Erythroblast (primary cell): Measurements from ENCODE around the gene PIK3R1.

Experiments used
- DNase-seq, 2 experiments: peaks; one replicate each; lab custom pipeline; 2025; lab: John Stamatoyannopoulos, UW
- GATA1 ChIP-seq: IDR thresholded peaks from 2 replicates; pipeline ENCODE4 v1.6.1; 2011; ENCODE audit warnings: low read depth, mild to moderate bottlenecking, control low read depth, low read length, moderate library complexity
- POLR2A ChIP-seq: IDR thresholded peaks from 2 replicates; pipeline ENCODE4 v1.6.1; 2011; ENCODE audit warnings: mild to moderate bottlenecking, low read length

The PIK3R1 gene

DNA sequence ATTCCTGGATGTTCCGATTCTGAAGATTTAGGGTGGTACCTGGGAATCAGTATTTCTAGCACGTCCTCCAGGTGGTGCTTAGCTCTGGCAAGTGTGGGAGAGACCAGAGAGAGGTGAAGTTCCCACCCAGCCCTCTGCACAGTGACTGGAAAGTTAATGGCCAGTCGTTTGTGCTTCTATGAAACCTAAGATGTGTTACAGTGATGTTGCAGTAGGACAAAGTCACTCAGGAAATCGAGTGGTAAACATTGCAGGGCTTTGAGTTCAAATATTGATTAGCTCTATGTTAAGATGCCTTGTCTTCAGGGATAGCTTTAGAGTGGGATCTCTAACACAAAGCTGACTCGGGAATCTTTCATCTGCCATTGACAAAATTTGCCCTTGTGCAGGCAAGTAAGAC is 55.6 kb downstream of the PIK3R1 start:
- TF ChIP-seq GATA1 (no peak), POLR2A (no peak)
- DNase-seq: no peak

DNA sequence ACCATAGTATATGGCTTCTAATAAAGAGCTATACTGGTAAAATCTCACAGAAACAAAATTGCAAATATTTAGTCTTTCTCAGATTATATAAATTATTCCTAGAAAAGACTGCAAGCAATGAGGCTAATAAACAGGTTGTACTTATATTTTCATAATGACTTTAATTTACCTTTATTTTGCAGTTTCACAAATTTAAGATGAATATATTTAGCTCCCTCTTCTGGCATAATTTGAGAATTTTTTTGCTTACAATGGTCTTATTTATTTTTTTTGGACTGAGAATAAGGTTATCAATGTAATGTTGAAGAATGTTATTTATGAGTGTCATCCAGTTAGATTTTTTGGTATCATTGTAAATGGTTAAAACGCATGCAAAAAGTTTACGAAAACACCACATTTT is 56.7 kb downstream of the PIK3R1 start:
- TF ChIP-seq GATA1: no peak
- TF ChIP-seq POLR2A: no peak
- peak; percentile 30 to 58 for DNase-seq

DNA sequence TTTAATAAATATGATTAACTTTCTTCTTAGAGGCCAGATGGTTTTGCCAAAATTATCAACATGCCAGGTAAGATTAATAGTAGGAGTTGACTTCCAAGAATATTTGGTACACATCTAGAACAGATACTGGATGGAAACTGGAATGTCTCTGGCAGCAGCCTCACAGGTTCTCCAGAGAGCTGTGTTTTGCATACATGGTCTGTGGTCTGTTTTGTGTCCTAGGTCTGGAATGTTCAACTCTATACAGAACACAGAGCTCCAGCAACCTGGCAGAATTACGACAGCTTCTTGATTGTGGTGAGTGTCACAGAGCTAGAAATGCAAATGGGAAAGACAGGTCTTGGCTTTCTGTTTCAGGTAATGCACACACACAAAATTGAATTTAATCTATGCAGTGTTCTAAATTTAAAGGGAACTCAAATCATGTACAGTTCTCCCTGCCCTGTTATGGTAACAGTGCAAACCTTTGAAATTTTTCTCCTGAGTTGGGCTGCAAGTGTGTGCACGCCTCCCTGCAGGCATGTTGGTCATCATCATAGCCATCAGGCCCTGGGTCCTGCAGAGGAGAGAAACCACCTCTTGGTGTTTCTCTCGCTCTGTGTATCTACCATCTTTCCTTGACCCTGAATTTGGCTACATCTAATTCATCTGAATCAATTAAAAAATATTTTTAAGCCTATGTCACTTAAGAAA is 58.3 kb downstream of the PIK3R1 start:
- DNase-seq: no peak
- TF ChIP-seq POLR2A: no peak
- TF ChIP-seq GATA1: no peak

DNA sequence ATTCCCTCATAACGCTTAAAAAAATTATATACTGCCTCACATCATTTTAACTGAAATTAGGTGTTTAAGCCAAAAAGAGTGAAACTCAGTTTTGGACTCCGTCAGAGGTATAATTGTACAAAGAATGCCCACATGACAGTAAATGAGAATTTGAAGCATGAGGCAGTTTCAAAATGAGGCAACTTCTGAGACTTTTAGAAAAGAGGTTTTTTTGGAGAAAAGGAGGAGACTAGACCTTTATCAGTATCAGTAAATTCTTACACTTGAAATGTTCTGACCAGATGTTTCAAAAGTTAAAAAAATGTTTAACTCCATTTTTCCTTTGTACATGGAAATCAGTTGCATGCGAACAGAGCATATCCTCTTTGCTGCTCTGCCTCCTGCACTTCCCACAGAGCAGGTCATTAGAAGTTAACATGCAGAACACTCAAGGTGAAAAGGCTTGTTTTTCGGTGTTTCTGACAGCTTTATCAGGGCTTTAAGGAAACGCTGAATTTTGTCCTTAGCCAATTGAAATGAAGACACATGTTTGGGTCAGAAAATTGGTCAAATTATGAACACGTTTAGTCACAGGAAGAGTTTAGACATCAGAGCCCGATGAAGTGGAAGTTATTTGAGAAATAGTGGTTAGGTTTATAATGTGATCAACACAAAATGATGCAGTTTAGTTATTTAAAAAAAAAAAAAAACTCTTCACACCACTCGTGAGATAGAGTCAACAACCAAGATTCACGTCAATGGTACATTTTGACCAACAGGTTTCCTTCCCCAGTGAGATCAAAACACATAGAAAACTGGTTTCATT is 59.5 kb downstream of the PIK3R1 start:
- DNase-seq: no peak
- TF ChIP-seq GATA1: no peak
- TF ChIP-seq POLR2A: no peak

DNA sequence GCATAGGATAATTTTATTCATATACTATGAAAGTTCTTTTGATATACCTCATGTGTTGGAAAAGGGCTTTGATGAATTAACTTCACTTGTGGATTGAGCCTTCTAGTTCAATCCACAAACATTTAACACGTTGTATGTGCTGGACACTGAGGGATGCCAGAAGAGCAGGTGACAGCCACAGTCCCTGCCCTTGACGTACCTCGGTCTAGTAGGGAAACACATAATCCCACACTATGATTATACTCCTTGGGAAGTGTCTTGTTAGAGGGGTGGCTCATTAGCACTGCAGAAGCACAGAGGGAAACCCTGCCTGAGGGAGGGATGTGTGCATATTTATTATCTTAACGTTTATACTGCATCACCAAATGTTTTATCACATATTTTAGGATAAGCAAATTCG is 61.2 kb downstream of the PIK3R1 start:
- TF ChIP-seq POLR2A: no peak
- no peak for TF ChIP-seq GATA1

DNA sequence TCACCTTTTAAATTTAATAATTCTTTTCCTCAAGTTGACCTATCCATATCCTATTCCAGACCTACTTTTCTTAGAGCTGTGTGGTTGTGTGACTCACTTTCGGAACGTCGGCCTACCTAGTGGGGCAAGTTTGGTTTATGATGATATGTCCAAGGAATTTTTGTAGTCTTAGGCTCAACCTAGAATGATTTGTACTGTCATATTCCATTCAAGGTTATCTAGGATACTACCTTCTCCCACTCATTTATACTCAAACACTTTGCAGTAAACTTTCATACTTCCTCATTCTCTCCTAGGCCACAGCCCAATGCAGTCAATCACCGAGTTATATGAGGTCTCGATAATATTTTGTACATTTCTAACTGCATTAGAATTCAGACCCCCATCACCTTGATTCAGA is 61.9 kb downstream of the PIK3R1 start:
- TF ChIP-seq POLR2A: no peak
- no peak for TF ChIP-seq GATA1
- DNase-seq: no peak

More for the DNA sequence above, 61.2 kb downstream of the PIK3R1 start:
- no peak for DNase-seq

DNA sequence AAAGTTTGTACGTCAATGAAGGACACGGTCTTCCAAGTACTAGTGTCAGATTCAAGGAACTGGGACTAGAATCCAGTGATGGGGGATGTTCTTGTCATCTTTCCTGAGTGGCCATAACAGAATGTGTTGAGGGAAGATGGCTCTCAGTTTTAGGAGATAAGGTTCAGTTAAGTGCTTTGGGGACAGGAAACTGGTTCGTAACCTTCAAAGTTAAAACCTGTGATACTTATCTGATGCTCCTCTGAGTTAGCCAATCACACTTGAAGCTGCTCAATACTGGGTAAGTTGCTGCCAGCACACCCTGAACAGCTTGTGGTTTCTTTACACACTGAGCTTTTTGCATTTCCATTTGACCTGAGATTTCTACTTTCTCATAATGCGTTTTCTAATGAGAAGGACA is 64.4 kb downstream of the PIK3R1 start:
- TF ChIP-seq POLR2A: no peak
- no peak for TF ChIP-seq GATA1
- DNase-seq: no peak

DNA sequence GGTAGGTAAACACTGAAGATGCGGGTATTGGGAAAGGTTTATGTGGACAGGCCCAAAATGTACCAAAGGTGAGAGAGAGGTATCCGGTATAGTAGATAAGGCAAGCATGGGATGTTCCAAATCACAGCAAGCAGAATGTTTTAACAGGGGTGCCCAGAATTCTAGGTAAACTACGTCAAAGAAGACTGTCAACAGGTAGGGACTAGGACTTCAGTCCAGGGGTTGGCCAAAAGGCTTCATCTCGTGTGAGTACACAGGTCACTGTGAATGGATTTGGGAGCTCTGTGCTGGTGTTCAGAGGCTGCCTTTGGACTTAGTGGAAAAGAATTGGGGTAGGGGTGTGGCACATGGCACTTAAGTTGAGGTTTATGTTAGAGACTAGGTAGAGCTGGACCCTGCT is 66.4 kb downstream of the PIK3R1 start:
- no peak for DNase-seq
- TF ChIP-seq POLR2A: no peak
- no peak for TF ChIP-seq GATA1

DNA sequence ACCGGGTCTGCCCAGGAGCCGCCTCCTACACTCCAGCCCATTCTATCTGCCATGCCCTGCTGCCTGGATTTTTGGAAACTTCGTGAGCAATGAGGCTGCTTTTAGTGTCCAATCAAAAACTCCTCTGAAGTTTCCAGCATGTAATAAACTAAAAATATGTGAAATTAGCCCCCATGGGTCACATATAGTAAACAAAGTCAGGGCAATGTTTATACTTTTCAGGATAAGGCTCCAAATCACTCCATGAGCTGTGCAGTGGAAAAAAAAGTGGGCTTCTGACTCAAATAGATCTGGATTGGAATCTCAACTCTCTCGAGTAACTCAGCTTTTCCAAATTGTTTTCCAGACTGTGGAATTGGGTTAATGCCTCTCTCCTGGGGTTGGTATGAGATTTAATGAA is 68.2 kb downstream of the PIK3R1 start:
- no peak for TF ChIP-seq GATA1
- TF ChIP-seq POLR2A: no peak

DNA sequence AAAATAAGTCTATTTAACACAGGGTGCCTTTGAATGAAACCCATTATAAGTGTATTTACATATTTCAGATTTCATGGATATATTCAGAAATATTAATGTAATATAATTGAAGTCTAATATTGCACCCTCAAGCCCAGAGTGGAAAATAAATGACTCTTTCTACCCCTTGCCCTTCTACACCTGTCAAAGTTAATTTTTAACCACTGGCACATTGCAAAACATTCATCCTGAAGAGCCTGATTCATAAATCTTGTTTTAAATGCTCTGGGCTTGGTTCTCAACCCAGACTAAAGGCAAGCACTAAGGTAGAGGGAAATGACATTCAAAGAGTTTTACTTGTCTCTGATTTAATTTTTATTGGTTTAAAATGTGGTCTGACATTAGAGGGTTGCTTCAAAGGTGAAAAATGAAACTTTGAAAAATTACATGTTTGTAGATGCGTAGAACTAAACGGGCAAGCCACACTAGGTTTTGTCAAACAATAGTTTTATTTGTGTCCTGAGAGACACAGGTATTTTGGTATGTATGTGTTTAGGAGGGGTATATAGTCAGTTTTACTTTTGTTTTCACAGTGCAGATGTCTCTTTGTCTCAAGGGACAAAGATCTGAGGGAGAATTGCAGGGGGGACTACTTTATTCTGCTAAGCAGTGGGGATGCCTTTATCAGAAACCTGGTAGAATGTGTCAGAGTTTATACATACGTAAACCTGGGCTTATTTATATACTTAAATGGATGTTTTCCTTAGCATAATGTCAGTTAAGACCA is 69.7 kb downstream of the PIK3R1 start:
- TF ChIP-seq GATA1: no peak
- DNase-seq: no peak

More for the DNA sequence above, 68.2 kb downstream of the PIK3R1 start:
- DNase-seq: no peak

DNA sequence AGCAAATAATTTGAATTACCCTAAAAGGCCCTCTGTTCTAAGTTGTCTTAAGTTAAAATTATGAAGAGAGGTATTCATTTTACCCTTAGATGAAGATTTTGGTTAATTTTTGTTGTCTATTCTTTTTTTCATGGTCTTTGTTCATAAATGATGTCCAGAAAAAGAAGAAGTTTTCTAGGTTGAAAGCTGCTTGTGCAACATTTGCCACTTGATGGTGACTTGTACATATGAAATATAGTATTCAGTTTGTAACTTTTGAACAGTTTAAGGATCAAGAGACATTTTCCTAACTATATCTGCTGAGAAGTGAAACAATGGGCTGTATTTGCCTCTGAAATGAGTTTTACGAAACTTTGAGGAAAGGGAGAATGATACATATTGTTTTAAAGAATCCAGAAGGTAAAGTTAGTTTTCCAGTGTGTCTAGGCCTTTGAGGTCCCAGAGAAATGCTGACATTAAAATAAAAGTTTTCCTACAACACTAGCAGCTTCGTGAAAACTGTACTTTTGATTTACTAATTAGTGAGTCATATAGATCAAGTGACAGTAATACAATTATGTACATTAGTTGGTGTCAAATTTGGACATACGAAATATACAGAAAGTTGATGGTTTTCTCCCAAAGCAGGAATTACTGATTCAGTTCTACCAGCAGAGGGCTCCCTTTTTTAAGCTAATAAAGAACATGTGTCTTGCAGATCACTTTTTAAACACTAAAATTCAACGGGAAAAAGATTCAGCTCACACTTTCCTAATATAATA is 70.5 kb downstream of the PIK3R1 start:
- DNase-seq: peak; percentile 78 to 88
- TF ChIP-seq POLR2A (no peak), GATA1 (no peak)

DNA sequence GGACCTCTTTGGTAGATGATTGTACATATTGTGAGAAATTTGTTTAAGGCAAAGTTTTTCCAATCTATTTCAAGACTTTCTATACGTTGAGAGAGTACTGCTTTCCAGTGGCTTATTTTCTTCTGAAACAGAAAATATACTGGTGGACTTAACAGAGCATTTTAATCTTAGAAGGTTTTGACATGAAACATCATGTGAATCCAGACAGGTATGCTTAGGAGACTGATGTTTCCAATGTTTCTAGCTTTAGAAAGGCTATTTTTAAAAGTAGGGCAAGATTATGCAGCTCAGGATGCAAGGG is 71.0 kb downstream of the PIK3R1 start:
- no peak for DNase-seq

DNA sequence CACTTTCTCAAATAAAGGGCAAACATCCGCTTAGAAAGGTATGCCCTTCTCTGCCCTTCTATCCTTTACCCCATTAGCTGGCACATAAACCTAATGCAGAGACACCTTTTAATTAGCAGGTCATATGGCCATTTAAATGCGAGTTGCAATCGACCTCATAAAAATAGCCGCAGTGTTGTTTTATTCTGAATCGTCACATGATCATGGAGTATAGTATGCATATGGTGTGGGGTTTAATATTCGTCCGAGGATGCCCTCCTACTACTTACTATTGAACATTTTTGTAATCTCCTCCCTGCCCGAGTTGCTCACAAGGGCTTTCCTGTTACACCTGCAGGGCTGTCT is 72.0 kb downstream of the PIK3R1 start:
- no peak for DNase-seq
- TF ChIP-seq GATA1 (no peak), POLR2A (no peak)

More for the DNA sequence above, 71.0 kb downstream of the PIK3R1 start:
- TF ChIP-seq POLR2A: no peak
- no peak for TF ChIP-seq GATA1
